ENCODE measurements around the gene SGSM1. TPM values are rescaled to one million over a fixed set of nuclear protein-coding genes. Genes with fewer than 3 reads are reported as not detected.

Gene SGSM1
- total and polyA plus RNA-seq, 9 of the 15 experiments (the other 6 are each of a cell fraction or from before 2014, with no cell fraction given): not detected

GRCh38 chr22:24805790-24806662 lies at the start of gene SGSM1 (continued):
- TF ChIP-seq LARP7 (IDR thresholded peaks at IDR 0.05): no peak
- TF ChIP-seq POLR2H (tag; IDR thresholded peaks at IDR 0.05; ENCODE audit: low read depth): no peak
- no peak for TF ChIP-seq ZBTB9 (CRISPR knock-in tag; IDR thresholded peaks at IDR 0.05)
- TF ChIP-seq TCF15 (CRISPR knock-in tag; IDR thresholded peaks at IDR 0.05): no peak
- no peak for TF ChIP-seq MCM2 (IDR thresholded peaks at IDR 0.05; ENCODE audit: low read depth)
- TF ChIP-seq CBX1 (IDR thresholded peaks at IDR 0.05; ENCODE audit: low read depth): peak; percentile 99
- no peak for TF ChIP-seq SUPT5H (IDR thresholded peaks at IDR 0.05)
- TF ChIP-seq NEUROD1 (IDR thresholded peaks at IDR 0.05; ENCODE audit: borderline replicate concordance, low read depth, low read length, partially characterized antibody): no peak
- no peak for TF ChIP-seq PRMT5 (CRISPR knock-in tag; IDR thresholded peaks at IDR 0.05)
- no peak for TF ChIP-seq RBM22 (IDR thresholded peaks at IDR 0.05; ENCODE audit: low read depth, low read length, poor library complexity, severe bottlenecking)
- no peak for TF ChIP-seq CHCHD3 (CRISPR knock-in tag; IDR thresholded peaks at IDR 0.05)
- TF ChIP-seq EP400 (IDR thresholded peaks at IDR 0.05): no peak
- no peak for TF ChIP-seq KLF13 (tag; IDR thresholded peaks at IDR 0.05; ENCODE audit: borderline replicate concordance, low read depth)
- TF ChIP-seq CC2D1A (IDR thresholded peaks at IDR 0.05): peak; percentile 53; the same call in 1 of the 2 replicates
- no peak for TF ChIP-seq AFF1 (IDR thresholded peaks at IDR 0.05; ENCODE audit: low read depth in 1 of 2, partially characterized antibody in 2 of 2)
- TF ChIP-seq RCOR1 (IDR thresholded peaks at IDR 0.05; ENCODE audit: borderline replicate concordance in 1 of 2, low read depth in 2 of 2, low read length in 2 of 2): peak; percentile 86 to 93
- TF ChIP-seq ZNF24 (IDR thresholded peaks at IDR 0.05): peak; percentile 64; the same call in 1 of the 2 replicates
- TF ChIP-seq PKNOX1 (IDR thresholded peaks at IDR 0.05): peak; percentile 68
- peak; percentile 69 for TF ChIP-seq CXXC5 (CRISPR knock-in tag; IDR thresholded peaks at IDR 0.05)
- TF ChIP-seq ILK (tag; IDR thresholded peaks at IDR 0.05; ENCODE audit: borderline replicate concordance, low read depth): no peak
- no peak for TF ChIP-seq CGGBP1 (CRISPR knock-in tag; IDR thresholded peaks at IDR 0.05)
